Gastroesophageal sphincter (tissue), 3 donors: ENCODE measurements around the gene KCNG1.

Source experiments
- POLR2A ChIP-seq, 2 donors: fragments of 450-650 bp; IDR thresholded peaks; one replicate each; pipeline ENCODE4 v1.6.1; 2017; ENCODE audit warnings: antibody characterized with exemption in 2 of 2, mild to moderate bottlenecking in 2 of 2, moderate library complexity in 1 of 2
- POLR2AphosphoS5 ChIP-seq: sonication (generic); formaldehyde crosslinking; IDR thresholded peaks from one replicate; pipeline ENCODE4 v1.6.1; 2017; ENCODE audit warnings: antibody characterized with exemption
- TF ChIP-seq, protein P1 (sequence below), 4 experiments: fragments of 200-600 bp in 2 of 4; fragments of 450-650 bp in 2 of 4; sonication (generic) in 1 of 4; IDR thresholded peaks; one replicate each; pipeline ENCODE4 v1.5.1; 2017 to 2019; ENCODE audit warnings: antibody characterized with exemption in 4 of 4, mild to moderate bottlenecking in 2 of 4, moderate library complexity in 2 of 4

DNA sequence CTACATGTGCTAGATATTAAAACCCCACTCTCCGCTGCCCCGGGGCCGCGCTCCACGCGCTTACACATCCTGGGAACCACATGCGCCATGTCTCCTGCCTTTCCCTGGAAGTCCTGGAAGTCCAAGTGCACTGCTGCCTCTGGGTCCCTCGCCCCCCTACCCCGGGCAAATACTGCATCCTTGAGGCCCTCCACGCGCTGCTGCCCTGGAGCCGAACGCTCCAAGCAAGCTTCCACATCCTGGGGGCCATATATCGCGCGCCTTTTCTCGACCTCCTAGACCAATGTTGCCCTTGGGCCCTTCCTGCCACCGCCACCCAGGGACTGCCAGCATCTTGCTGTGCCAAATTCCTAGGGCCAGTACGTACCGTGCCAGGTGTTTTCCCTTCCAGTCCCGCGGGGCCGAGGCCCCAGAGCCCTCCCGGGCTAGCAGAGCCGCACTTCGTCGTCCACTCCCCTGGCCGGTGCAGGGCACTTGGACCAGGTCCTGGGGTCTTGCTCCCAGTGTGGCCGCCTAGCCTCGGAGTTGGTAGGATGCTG lies 779 bp upstream of the KCNG1 start:
- TF ChIP-seq, protein P1, sequence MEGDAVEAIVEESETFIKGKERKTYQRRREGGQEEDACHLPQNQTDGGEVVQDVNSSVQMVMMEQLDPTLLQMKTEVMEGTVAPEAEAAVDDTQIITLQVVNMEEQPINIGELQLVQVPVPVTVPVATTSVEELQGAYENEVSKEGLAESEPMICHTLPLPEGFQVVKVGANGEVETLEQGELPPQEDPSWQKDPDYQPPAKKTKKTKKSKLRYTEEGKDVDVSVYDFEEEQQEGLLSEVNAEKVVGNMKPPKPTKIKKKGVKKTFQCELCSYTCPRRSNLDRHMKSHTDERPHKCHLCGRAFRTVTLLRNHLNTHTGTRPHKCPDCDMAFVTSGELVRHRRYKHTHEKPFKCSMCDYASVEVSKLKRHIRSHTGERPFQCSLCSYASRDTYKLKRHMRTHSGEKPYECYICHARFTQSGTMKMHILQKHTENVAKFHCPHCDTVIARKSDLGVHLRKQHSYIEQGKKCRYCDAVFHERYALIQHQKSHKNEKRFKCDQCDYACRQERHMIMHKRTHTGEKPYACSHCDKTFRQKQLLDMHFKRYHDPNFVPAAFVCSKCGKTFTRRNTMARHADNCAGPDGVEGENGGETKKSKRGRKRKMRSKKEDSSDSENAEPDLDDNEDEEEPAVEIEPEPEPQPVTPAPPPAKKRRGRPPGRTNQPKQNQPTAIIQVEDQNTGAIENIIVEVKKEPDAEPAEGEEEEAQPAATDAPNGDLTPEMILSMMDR (IDR thresholded peaks at IDR 0.05): no peak
- TF ChIP-seq POLR2A (IDR thresholded peaks at IDR 0.05) (no peak), POLR2AphosphoS5 (no peak)
